IMR-90 (cell line): ENCODE data around the gene TNFRSF18. TPM values are rescaled to one million over a fixed set of nuclear protein-coding genes. Genes with fewer than 3 reads are reported as not detected.

Experiments used
- ATAC-seq: fragments of 200-7000 bp; cut with Tn5 transposase; 2 replicates; pipeline ENCODE4 v1.9.1; 2020; ENCODE audit warnings: low read depth, mild to moderate bottlenecking, moderate library complexity
- BruUV-seq: library from RNA; stranded (reverse); fragments of 400-500 nt; replicated peaks from 2 replicates; lab custom pipeline; 2021; lab: Mats Ljungman, UMichigan
- CTCF ChIA-PET: fragments of 300-600 bp; formaldehyde crosslinking; extraction: SDS; loops from one replicate; lab custom pipeline; 2021; ENCODE audit warnings: antibody characterized with exemption; lab: Yijun Ruan, JAX
- POLR2A ChIA-PET: fragments of 300-600 bp; sonication (Branson Sonifier 250); formaldehyde crosslinking; loops from one replicate; lab custom pipeline; 2022; ENCODE audit warnings: antibody characterized with exemption; ENCODE audit not compliant: unreplicated experiment; lab: Charles Lee
- DNase-seq: peaks from one replicate; pipeline ENCODE4 v3.0.0; 2013
- H2AFZ ChIP-seq: replicated peaks from 2 replicates; pipeline ENCODE3; 2013; ENCODE audit warnings: low read length, mild to moderate bottlenecking; ENCODE audit not compliant: poor library complexity
- H2AK5ac ChIP-seq: 2 replicates; pipeline ENCODE4 v1.6.1; 2013; ENCODE audit warnings: low read depth, low read length, inconsistent platforms
- H2AK9ac ChIP-seq: replicated peaks from 2 replicates; pipeline ENCODE3; 2013; ENCODE audit warnings: mild to moderate bottlenecking, low read depth, low read length, moderate library complexity; ENCODE audit not compliant: poor library complexity
- H2BK120ac ChIP-seq: 2 replicates; pipeline ENCODE4 v1.6.1; 2013; ENCODE audit warnings: low read depth, low read length, inconsistent platforms
- H2BK15ac ChIP-seq: 3 replicates; pipeline ENCODE4 v1.6.1; 2013; ENCODE audit warnings: low read depth, low read length, inconsistent platforms
- H2BK20ac ChIP-seq: 2 replicates; pipeline ENCODE4 v1.6.1; 2013; ENCODE audit warnings: low read depth, mild to moderate bottlenecking, inconsistent platforms, low read length, moderate library complexity
- H2BK5ac ChIP-seq: 2 replicates; pipeline ENCODE4 v1.6.1; 2013; ENCODE audit warnings: mild to moderate bottlenecking, low read depth, low read length, inconsistent platforms; ENCODE audit not compliant: poor library complexity, severe bottlenecking
- H3K14ac ChIP-seq: replicated peaks from 2 replicates; pipeline ENCODE4 v1.6.1; 2013; ENCODE audit warnings: low read depth, low read length, inconsistent platforms
- H3K18ac ChIP-seq: 2 replicates; pipeline ENCODE4 v1.6.1; 2013; ENCODE audit warnings: low read depth, low read length, control low read depth
- H3K23ac ChIP-seq: 2 replicates; pipeline ENCODE4 v1.6.1; 2013; ENCODE audit warnings: low read depth, low read length, inconsistent platforms
- H3K27ac ChIP-seq: 2 replicates; pipeline ENCODE4 v1.5.1; 2013; ENCODE audit warnings: mild to moderate bottlenecking, control low read depth, low read length; ENCODE audit not compliant: insufficient read depth
- H3K27me3 ChIP-seq: 2 replicates; pipeline ENCODE4 v1.6.1; 2013; ENCODE audit warnings: low read length; ENCODE audit not compliant: control insufficient read depth, insufficient read depth
- H3K36me3 ChIP-seq: 2 replicates; pipeline ENCODE4 v1.6.1; 2013; ENCODE audit warnings: low read length, mixed read lengths; ENCODE audit not compliant: control insufficient read depth, insufficient read depth
- H3K4ac ChIP-seq: 2 replicates; pipeline ENCODE4 v1.6.1; 2013; ENCODE audit warnings: low read depth, low read length, inconsistent platforms
- H3K4me1 ChIP-seq: 2 replicates; pipeline ENCODE4 v1.6.1; 2013; ENCODE audit warnings: low read length, mixed read lengths; ENCODE audit not compliant: control insufficient read depth, insufficient read depth
- H3K4me2 ChIP-seq: 2 replicates; pipeline ENCODE4 v1.6.1; 2013; ENCODE audit warnings: low read depth, mild to moderate bottlenecking, control low read depth, low read length, moderate library complexity
- H3K4me3 ChIP-seq: 2 replicates; pipeline ENCODE4 v1.5.1; 2013; ENCODE audit warnings: low read depth, mild to moderate bottlenecking, control low read depth, low read length, moderate library complexity; ENCODE audit not compliant: insufficient read depth
- H3K56ac ChIP-seq: 2 replicates; pipeline ENCODE4 v1.6.1; 2013; ENCODE audit warnings: low read length, inconsistent platforms; ENCODE audit not compliant: insufficient read depth; ENCODE audit errors: extremely low read depth
- H3K79me1 ChIP-seq, 2 experiments: 2 replicates each; pipeline ENCODE4 v1.6.1; 2013; ENCODE audit warnings: low read length in 2 of 2, inconsistent platforms in 1 of 2, low read depth in 1 of 2
- H3K9ac ChIP-seq: 2 replicates; pipeline ENCODE4 v1.6.1; 2013; ENCODE audit warnings: low read depth, low read length, control low read depth
- H3K9me1 ChIP-seq: 2 replicates; pipeline ENCODE4 v1.6.1; 2013; ENCODE audit warnings: low read length, inconsistent platforms; ENCODE audit not compliant: insufficient read depth
- H3K9me3 ChIP-seq: 2 replicates; pipeline ENCODE4 v1.6.1; 2013; ENCODE audit warnings: low read length; ENCODE audit not compliant: control insufficient read depth, insufficient read depth
- H4K20me1 ChIP-seq: 2 replicates; pipeline ENCODE4 v1.6.1; 2013; ENCODE audit warnings: low read length, inconsistent platforms; ENCODE audit not compliant: insufficient read depth
- H4K5ac ChIP-seq: 2 replicates; pipeline ENCODE4 v1.6.1; 2013; ENCODE audit warnings: mild to moderate bottlenecking, low read depth, low read length, control low read depth
- H4K8ac ChIP-seq, 2 experiments: 2 replicates each; pipeline ENCODE4 v1.6.1; 2013; ENCODE audit warnings: low read depth in 2 of 2, low read length in 2 of 2, control low read depth in 1 of 2, inconsistent platforms in 1 of 2
- H4K91ac ChIP-seq: 2 replicates; pipeline ENCODE4 v1.6.1; 2013; ENCODE audit warnings: low read depth, low read length, inconsistent platforms; ENCODE audit not compliant: insufficient read depth
- BHLHE40 ChIP-seq: fragments of 150-350 bp; IDR thresholded peaks from 2 replicates; pipeline ENCODE4 v1.6.1; 2016; ENCODE audit warnings: mild to moderate bottlenecking, low read depth, low read length
- CEBPB ChIP-seq: IDR thresholded peaks from 2 replicates; pipeline ENCODE4 v1.6.1; 2012; ENCODE audit warnings: low read depth, low read length, improper control_type of control experiment
- CHD1 ChIP-seq: IDR thresholded peaks from 2 replicates; pipeline ENCODE4 v1.6.1; 2012; ENCODE audit warnings: low read depth, low read length, improper control_type of control experiment
- MAFK ChIP-seq: IDR thresholded peaks from 2 replicates; pipeline ENCODE4 v1.6.1; 2012; ENCODE audit warnings: low read depth, low read length, improper control_type of control experiment
- MAZ ChIP-seq: IDR thresholded peaks from 2 replicates; pipeline ENCODE4 v1.6.1; 2012; ENCODE audit warnings: low read depth, mild to moderate bottlenecking, low read length, improper control_type of control experiment, moderate library complexity, borderline replicate concordance
- MXI1 ChIP-seq: IDR thresholded peaks from 2 replicates; pipeline ENCODE4 v1.6.1; 2012; ENCODE audit warnings: low read depth, mild to moderate bottlenecking, low read length, moderate library complexity, borderline replicate concordance
- NFE2L2 ChIP-seq: fragments of 150-350 bp; IDR thresholded peaks from 2 replicates; pipeline ENCODE4 v1.6.1; 2016; ENCODE audit warnings: low read depth, mild to moderate bottlenecking, low read length
- POLR2A ChIP-seq: IDR thresholded peaks from 2 replicates; pipeline ENCODE4 v1.6.1; 2012; ENCODE audit warnings: mild to moderate bottlenecking, low read depth, low read length
- RAD21 ChIP-seq: IDR thresholded peaks from 2 replicates; pipeline ENCODE4 v1.6.1; 2012; ENCODE audit warnings: low read length, improper control_type of control experiment
- RCOR1 ChIP-seq: IDR thresholded peaks from 2 replicates; pipeline ENCODE4 v1.6.1; 2012; ENCODE audit warnings: mild to moderate bottlenecking, low read length, improper control_type of control experiment; ENCODE audit not compliant: insufficient replicate concordance
- RFX5 ChIP-seq: IDR thresholded peaks from 2 replicates; pipeline ENCODE4 v1.8.0; 2012; ENCODE audit warnings: low read depth, mild to moderate bottlenecking, low read length, moderate library complexity
- SMC3 ChIP-seq: fragments of 150-350 bp; IDR thresholded peaks from 2 replicates; pipeline ENCODE4 v1.6.1; 2016; ENCODE audit warnings: low read depth, mild to moderate bottlenecking, antibody characterized with exemption, low read length, moderate library complexity
- WGBS, 2 experiments: methylation state at CpG; one replicate each; pipeline versions ENCODE4 v1.1.5 to v1.1.7; 2013; ENCODE audit warnings: missing lambda C conversion rate in 2 of 2; ENCODE audit not compliant: insufficient read length in 1 of 2; ENCODE audit errors: extremely low coverage in 2 of 2; 5-methylcytosine and 5-hydroxymethylcytosine counted together
- dilution Hi-C: fragments of 300-500 bp; cut with HindIII; formaldehyde crosslinking; loops from one replicate; pipeline ENCODE4 v1.14.3; 2018; ENCODE audit warnings: low sequenced_read_pairs; ENCODE audit not compliant: unreplicated experiment
- in situ Hi-C: fragments of 300-500 bp; cut with MboI; formaldehyde crosslinking; loops from 3 replicates; pipeline ENCODE4 v1.14.3; 2019; ENCODE audit warnings: low sequenced_read_pairs, inconsistent platforms, mixed read lengths
- intact Hi-C: fragments of 100-400 bp; cut with micrococcal nuclease; formaldehyde crosslinking; loops from 2 replicates; pipeline ENCODE4 v1.10.0; 2022
- polyA plus RNA-seq, 3 experiments: library from polyadenylated mRNA; depleted of rRNA; stranded (reverse); fragments of >200 nt; gene quantifications; 2 replicates each; pipeline ENCODE4 v1.2.3, GENCODE V29; 2012; ENCODE audit warnings: low replicate concordance in 1 of 3
- total RNA-seq: library from RNA; depleted of rRNA; stranded (reverse); fragments of >200 nt; gene quantifications from 2 replicates; pipeline ENCODE4 v1.2.3, GENCODE V29; 2012
- TF ChIP-seq, protein P1 (sequence below): fragments of 150-350 bp; IDR thresholded peaks from 2 replicates; pipeline ENCODE4 v1.6.1; 2017; ENCODE audit warnings: mild to moderate bottlenecking, antibody characterized with exemption, low read length, low read depth
- TF ChIP-seq, protein P2 (sequence below): fragments of 150-350 bp; IDR thresholded peaks from 2 replicates; pipeline ENCODE4 v1.6.1; 2016; ENCODE audit warnings: low read depth, mild to moderate bottlenecking, low read length, moderate library complexity, borderline replicate concordance
- TF ChIP-seq, protein P3 (sequence below): conservative IDR thresholded peaks from 2 replicates; pipeline ENCODE4 v1.5.1; 2012; ENCODE audit warnings: mild to moderate bottlenecking, low read depth, low read length, improper control_type of control experiment

Gene TNFRSF18
- total and polyA plus RNA-seq, 2 of the 4 experiments (the other 2 are of a cell fraction): 0.18 to 1.0 TPM

- no TSS peak for BruUV-seq
- CTCF ChIA-PET: interaction anchor here (1.1 kb wide), 1 partner anchor 14 kb away, joined by 4 read pairs; no protein-coding TSS in a partner anchor
- Histone ChIP-seq H3K9me3 (no peaks in the 10 kb centered on the region), H2AK5ac (peak overlapping the region; percentile 73; the same call in 1 of the 2 replicates), H3K36me3 (peaks cover 42% of the 10 kb centered on the region), H3K79me1 (peaks cover 3 to 20% of the 10 kb centered on the region in 2 experiments; a peak in 2 of 4 replicates), H2BK15ac (no peak overlapping the region; the same call in 2 of the 3 replicates), H3K4me1 (peaks cover 9% of the 10 kb centered on the region), H2BK120ac (0 out of 2 replicates have a peak overlapping the region, but pooled peaks have one; percentile 8), H4K5ac (peak overlapping the region; percentile 71), H3K27me3 (no peaks in the 10 kb centered on the region), H2AFZ (peak overlapping the region; percentile 51), H4K91ac (no peak overlapping the region), H3K9ac (no peak overlapping the region), H3K4me2 (no peak overlapping the region), H3K56ac (no peak overlapping the region), H2AK9ac (peak overlapping the region; percentile 90), H3K18ac (0 out of 2 replicates have a peak overlapping the region, but pooled peaks have one; percentile 4), H3K23ac (no peak overlapping the region), H3K4me3 (no peak overlapping the region), H2BK20ac (peak overlapping the region; percentile 14; the same call in 1 of the 2 replicates), H3K14ac (0 out of 2 replicates have a peak overlapping the region, but pooled peaks have one; percentile 1), H2BK5ac (peak overlapping the region; percentile 21), H4K20me1 (no peaks in the 10 kb centered on the region; the same call in 1 of the 2 replicates), H3K4ac (peak overlapping the region; percentile 35; the same call in 1 of the 2 replicates), H3K9me1 (no peaks in the 10 kb centered on the region), H4K8ac (peak overlapping the region in 1 of 2 experiments; percentile 54; a peak in 2 of 4 replicates), H3K27ac (peak overlapping the region; percentile 29; the same call in 1 of the 2 replicates)
- dilution Hi-C loops (no loop called here), in situ Hi-C loops (no loop called here), intact Hi-C loops (no loop called here)
- POLR2A ChIA-PET: interaction anchor here (0.6 kb wide), 1 partner anchor 32 kb away, joined by 8 read pairs; no protein-coding TSS in a partner anchor
- DNase-seq (no peak), ATAC-seq (no peak)
- 82% methylated on average over 7 of the region's 16 CpGs; no CpG with 5 or more reads in 1 of the 2 experiments for WGBS, 2 experiments
- no peak for TF ChIP-seq CEBPB
- no peak for TF ChIP-seq MXI1
- TF ChIP-seq, protein P1, sequence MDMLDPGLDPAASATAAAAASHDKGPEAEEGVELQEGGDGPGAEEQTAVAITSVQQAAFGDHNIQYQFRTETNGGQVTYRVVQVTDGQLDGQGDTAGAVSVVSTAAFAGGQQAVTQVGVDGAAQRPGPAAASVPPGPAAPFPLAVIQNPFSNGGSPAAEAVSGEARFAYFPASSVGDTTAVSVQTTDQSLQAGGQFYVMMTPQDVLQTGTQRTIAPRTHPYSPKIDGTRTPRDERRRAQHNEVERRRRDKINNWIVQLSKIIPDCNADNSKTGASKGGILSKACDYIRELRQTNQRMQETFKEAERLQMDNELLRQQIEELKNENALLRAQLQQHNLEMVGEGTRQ: no peak
- no peak for TF ChIP-seq BHLHE40
- no peak for TF ChIP-seq MAZ
- no peak for TF ChIP-seq MAFK
- TF ChIP-seq CHD1: no peak
- no peak for TF ChIP-seq RFX5
- TF ChIP-seq, protein P2, sequence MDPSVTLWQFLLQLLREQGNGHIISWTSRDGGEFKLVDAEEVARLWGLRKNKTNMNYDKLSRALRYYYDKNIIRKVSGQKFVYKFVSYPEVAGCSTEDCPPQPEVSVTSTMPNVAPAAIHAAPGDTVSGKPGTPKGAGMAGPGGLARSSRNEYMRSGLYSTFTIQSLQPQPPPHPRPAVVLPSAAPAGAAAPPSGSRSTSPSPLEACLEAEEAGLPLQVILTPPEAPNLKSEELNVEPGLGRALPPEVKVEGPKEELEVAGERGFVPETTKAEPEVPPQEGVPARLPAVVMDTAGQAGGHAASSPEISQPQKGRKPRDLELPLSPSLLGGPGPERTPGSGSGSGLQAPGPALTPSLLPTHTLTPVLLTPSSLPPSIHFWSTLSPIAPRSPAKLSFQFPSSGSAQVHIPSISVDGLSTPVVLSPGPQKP: no peak
- TF ChIP-seq NFE2L2: no peak
- TF ChIP-seq SMC3: no peak
- TF ChIP-seq RAD21: no peak
- TF ChIP-seq, protein P3, sequence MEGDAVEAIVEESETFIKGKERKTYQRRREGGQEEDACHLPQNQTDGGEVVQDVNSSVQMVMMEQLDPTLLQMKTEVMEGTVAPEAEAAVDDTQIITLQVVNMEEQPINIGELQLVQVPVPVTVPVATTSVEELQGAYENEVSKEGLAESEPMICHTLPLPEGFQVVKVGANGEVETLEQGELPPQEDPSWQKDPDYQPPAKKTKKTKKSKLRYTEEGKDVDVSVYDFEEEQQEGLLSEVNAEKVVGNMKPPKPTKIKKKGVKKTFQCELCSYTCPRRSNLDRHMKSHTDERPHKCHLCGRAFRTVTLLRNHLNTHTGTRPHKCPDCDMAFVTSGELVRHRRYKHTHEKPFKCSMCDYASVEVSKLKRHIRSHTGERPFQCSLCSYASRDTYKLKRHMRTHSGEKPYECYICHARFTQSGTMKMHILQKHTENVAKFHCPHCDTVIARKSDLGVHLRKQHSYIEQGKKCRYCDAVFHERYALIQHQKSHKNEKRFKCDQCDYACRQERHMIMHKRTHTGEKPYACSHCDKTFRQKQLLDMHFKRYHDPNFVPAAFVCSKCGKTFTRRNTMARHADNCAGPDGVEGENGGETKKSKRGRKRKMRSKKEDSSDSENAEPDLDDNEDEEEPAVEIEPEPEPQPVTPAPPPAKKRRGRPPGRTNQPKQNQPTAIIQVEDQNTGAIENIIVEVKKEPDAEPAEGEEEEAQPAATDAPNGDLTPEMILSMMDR: no peak
- TF ChIP-seq RCOR1: no peak
- no peak for TF ChIP-seq POLR2A
Observed at GRCh38 chr1:1250786-1251284, 44.4 kb upstream of the TNFRSF18 start.
